Stimulated activated naive CD8-positive, alpha-beta T cell treated with anti-CD3 and anti-CD28 coated beads, Interleukin-15, amount 100 ng/mL, for 72 hours (primary cell): ENCODE data around the gene GRM1.

Experiments
- ATAC-seq: fragments of 150-1000 bp; cut with Tn5 transposase; 2 replicates; pipeline ENCODE4 v1.10.0; 2021; ENCODE audit warnings: mild to moderate bottlenecking, moderate library complexity
- DNase-seq, 2 donors: peaks; one replicate each; pipeline ENCODE4 v3.0.0; 2021 to 2022
- H3K27ac Mint-ChIP-seq, 2 donors: one replicate each; pipeline ENCODE4 v1.8.0; 2022; ENCODE audit warnings: mild to moderate bottlenecking in 2 of 2, mixed read lengths in 2 of 2, moderate library complexity in 2 of 2
- H3K27me3 Mint-ChIP-seq: one replicate; pipeline ENCODE4 v1.8.0; 2022; ENCODE audit warnings: mixed read lengths
- H3K4me1 Mint-ChIP-seq: one replicate; pipeline ENCODE4 v1.8.0; 2022; ENCODE audit warnings: mild to moderate bottlenecking, mixed read lengths
- H3K4me3 Mint-ChIP-seq, 2 donors: one replicate each; pipeline ENCODE4 v1.8.0; 2022; ENCODE audit warnings: mild to moderate bottlenecking in 2 of 2, mixed read lengths in 2 of 2, moderate library complexity in 1 of 2
- H3K9me3 Mint-ChIP-seq, 2 donors: one replicate each; pipeline ENCODE4 v1.8.0; 2022; ENCODE audit warnings: mixed read lengths in 2 of 2

GRM1 gene

DNA sequence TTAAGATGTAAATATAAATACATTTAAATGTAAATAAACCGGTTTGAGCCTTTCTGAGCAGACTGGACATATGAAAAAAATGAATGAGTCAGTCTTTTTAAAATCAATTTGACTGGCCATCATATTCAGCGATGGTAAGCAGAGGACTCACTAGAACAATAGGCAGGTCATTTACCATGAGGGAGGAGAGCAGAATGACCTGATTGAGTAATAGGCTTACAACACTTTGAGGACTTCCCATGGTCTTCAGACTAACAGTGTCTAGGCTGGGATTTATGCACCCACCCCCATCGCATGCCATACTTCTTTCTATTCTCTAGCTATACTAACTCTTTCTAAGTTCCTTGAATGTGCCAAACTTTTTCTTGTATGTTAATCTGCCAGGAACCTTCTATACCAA, 272.9 kb downstream of the GRM1 start:
- no peak overlapping the region for H3K4me3 Mint-ChIP-seq
- H3K27ac Mint-ChIP-seq: no peak overlapping the region
- H3K4me1 Mint-ChIP-seq: no peaks in the 10 kb centered on the region
- DNase-seq (no peak), ATAC-seq (no peak)
- H3K27me3 Mint-ChIP-seq: no peaks in the 10 kb centered on the region
- H3K9me3 Mint-ChIP-seq: no peaks in the 10 kb centered on the region

GRCh38 chr6:146302994-146303393, 274.1 kb downstream of the GRM1 start:
- no peak overlapping the region for H3K4me3 Mint-ChIP-seq

DNA sequence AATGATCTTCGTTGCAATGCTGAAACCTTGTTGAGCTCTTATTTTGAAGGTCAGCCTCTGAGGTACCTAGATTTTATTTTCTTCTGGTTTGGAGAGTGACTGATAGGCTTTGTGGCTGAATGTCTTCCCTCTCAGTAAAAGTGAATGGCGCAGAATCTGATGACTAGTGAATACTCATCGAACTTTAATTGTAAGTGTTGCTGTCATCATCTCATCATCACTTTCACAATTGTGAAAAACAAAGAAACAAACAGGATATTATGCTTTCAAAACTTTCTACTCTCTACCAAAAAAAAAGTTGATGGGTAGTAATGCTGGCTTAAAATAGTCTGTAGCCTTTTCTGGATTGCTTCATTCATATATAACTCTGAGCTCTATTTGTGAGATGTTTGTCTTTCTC, 275.3 kb downstream of the GRM1 start:
- Mint-ChIP-seq H3K27me3 (no peaks in the 10 kb centered on the region), H3K4me3 (no peak overlapping the region), H3K9me3 (no peaks in the 10 kb centered on the region), H3K27ac (no peak overlapping the region), H3K4me1 (no peaks in the 10 kb centered on the region)
- ATAC-seq: no peak
- no peak for DNase-seq

More at GRCh38 chr6:146302994-146303393, 274.1 kb downstream of the GRM1 start:
- Mint-ChIP-seq H3K9me3 (no peaks in the 10 kb centered on the region), H3K27me3 (no peaks in the 10 kb centered on the region), H3K4me1 (no peaks in the 10 kb centered on the region), H3K27ac (no peak overlapping the region)
- DNase-seq: no peak
- ATAC-seq: no peak

DNA sequence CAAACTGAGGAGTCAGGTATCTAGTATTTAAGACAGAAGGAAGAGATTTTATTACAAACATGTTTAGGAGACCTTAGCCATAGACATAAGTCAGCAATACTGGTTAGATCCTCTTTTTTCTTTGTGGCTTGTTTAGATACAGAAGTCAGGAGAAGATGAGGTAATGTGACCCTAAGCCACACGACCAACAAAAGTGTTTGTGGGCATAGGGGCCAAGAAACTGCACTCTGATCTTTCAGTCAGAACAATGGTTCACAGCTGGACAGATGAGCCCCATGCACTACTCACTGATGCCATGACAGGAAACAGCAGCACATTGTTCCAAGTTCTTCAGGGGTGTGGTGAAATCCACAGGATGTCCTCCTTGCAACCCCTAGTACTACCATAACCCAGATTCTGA, 276.2 kb downstream of the GRM1 start:
- DNase-seq: no peak
- Mint-ChIP-seq H3K27me3 (no peaks in the 10 kb centered on the region), H3K27ac (no peak overlapping the region)

GRCh38 chr6:146305951-146306350, 277.1 kb downstream of the GRM1 start:
- no peaks in the 10 kb centered on the region for H3K27me3 Mint-ChIP-seq
- DNase-seq: no peak
- H3K4me1 Mint-ChIP-seq: no peaks in the 10 kb centered on the region
- no peak for ATAC-seq
- no peak overlapping the region for H3K4me3 Mint-ChIP-seq
- H3K27ac Mint-ChIP-seq: no peak overlapping the region
- H3K9me3 Mint-ChIP-seq: no peaks in the 10 kb centered on the region

More for the DNA sequence above, 276.2 kb downstream of the GRM1 start:
- no peak overlapping the region for H3K4me3 Mint-ChIP-seq
- H3K9me3 Mint-ChIP-seq: no peaks in the 10 kb centered on the region
- H3K4me1 Mint-ChIP-seq: no peaks in the 10 kb centered on the region
- no peak for ATAC-seq

DNA sequence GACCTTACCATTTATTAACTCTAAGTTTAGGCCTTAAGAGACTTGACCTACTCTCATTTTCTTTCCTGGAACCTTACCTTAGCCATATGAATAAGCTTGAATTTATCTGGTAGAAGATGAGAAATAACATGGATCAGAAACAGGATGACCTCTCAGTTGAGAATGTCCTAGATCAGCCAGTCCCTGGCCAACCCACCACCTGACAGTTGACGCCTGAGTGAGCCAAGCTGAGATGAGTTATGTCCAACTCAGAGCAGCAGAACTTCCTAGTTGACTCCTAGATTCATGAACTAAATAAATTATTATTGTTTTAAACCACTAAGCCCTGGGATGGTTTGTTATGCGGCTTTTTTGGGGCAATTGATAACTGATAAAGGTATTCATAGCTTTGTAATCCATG, 281.8 kb downstream of the GRM1 start:
- no peak for ATAC-seq
- Mint-ChIP-seq H3K4me1 (no peaks in the 10 kb centered on the region), H3K27ac (no peak overlapping the region), H3K4me3 (no peak overlapping the region), H3K9me3 (no peaks in the 10 kb centered on the region), H3K27me3 (no peaks in the 10 kb centered on the region)
- no peak for DNase-seq

- no peak for DNase-seq
- no peak overlapping the region for H3K27ac Mint-ChIP-seq
- H3K27me3 Mint-ChIP-seq: no peaks in the 10 kb centered on the region
- ATAC-seq: no peak
- no peaks in the 10 kb centered on the region for H3K4me1 Mint-ChIP-seq
- H3K4me3 Mint-ChIP-seq: no peak overlapping the region
- no peaks in the 10 kb centered on the region for H3K9me3 Mint-ChIP-seq
Measured at GRCh38 chr6:146311079-146311478, 282.2 kb downstream of the GRM1 start.

DNA sequence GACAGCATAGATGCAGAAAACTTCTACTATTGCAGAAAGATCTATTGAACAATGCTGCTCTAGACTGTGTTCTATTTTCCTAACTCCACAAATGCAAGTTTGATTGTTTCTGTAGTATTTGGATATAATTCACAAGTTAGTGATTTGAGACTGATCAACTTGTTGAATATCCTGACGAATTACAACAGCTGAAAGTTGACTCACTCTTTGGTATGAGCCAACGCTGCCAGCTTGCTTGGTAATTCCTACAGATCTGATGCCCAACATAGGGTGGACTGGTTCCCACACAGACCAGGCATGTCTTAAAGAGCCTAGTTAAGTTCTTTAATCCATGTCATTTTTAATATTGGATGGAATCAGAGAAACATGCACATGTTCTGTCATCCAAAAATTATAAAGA, 283.7 kb downstream of the GRM1 start:
- Mint-ChIP-seq H3K27ac (no peak overlapping the region), H3K4me1 (no peaks in the 10 kb centered on the region), H3K9me3 (no peaks in the 10 kb centered on the region), H3K27me3 (no peaks in the 10 kb centered on the region), H3K4me3 (no peak overlapping the region)
- ATAC-seq (no peak), DNase-seq (no peak)

- ATAC-seq (no peak), DNase-seq (no peak)
- Mint-ChIP-seq H3K27ac (no peak overlapping the region), H3K4me3 (no peak overlapping the region), H3K27me3 (no peaks in the 10 kb centered on the region), H3K9me3 (peaks cover 0 to under 1% of the 10 kb centered on the region in 2 donors), H3K4me1 (no peaks in the 10 kb centered on the region)
Measured at GRCh38 chr6:146315381-146316174, 286.7 kb downstream of the GRM1 start.

DNA sequence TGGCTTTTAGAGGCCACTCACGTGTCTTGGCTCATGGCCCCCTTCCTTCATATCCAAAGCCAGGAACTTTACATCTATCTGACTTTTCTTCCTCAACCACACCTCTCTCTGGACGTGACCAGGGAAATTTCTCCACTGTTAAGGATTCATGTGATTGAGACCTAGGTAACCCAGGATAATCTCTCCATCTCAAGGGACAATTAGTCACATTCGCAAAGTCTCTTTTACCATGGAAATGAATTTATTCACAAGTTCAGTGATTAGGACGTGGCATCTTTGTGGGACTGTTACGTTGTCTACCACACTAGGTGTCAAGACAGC, 287.3 kb downstream of the GRM1 start:
- DNase-seq (no peak), ATAC-seq (no peak)
- Mint-ChIP-seq H3K4me3 (no peak overlapping the region), H3K9me3 (peaks cover 0 to 6% of the 10 kb centered on the region in 2 donors), H3K27me3 (no peaks in the 10 kb centered on the region), H3K4me1 (no peaks in the 10 kb centered on the region), H3K27ac (no peak overlapping the region)

DNA sequence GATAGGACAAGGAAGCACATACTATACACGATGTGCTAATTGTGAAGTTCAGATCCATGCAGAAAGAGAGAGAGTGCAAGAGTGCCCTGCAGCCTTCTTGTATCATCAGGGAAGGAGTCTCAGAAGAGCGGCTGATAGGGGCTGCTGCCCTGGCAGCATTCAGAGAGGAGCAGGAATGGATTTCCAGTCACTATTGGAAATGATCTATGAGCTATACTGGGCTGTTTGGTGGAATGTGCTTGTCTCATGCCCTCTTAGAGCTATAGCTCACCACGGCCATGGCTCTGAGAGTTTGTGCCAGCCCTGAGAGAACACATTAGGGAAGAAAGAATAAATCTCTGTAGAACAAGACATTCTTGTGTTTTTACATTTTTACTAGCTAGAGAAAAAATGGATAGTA, 302.2 kb downstream of the GRM1 start:
- no peak for ATAC-seq
- no peak for DNase-seq
- no peak overlapping the region for H3K27ac Mint-ChIP-seq
- H3K9me3 Mint-ChIP-seq: no peaks in the 10 kb centered on the region
- no peaks in the 10 kb centered on the region for H3K4me1 Mint-ChIP-seq
- no peak overlapping the region for H3K4me3 Mint-ChIP-seq
- H3K27me3 Mint-ChIP-seq: no peaks in the 10 kb centered on the region

- Mint-ChIP-seq H3K4me1 (no peaks in the 10 kb centered on the region), H3K27me3 (no peaks in the 10 kb centered on the region), H3K27ac (no peak overlapping the region), H3K9me3 (no peaks in the 10 kb centered on the region), H3K4me3 (no peak overlapping the region)
- ATAC-seq (no peak), DNase-seq (no peak)
Measured at GRCh38 chr6:146335336-146335735, 306.5 kb downstream of the GRM1 start.

DNA sequence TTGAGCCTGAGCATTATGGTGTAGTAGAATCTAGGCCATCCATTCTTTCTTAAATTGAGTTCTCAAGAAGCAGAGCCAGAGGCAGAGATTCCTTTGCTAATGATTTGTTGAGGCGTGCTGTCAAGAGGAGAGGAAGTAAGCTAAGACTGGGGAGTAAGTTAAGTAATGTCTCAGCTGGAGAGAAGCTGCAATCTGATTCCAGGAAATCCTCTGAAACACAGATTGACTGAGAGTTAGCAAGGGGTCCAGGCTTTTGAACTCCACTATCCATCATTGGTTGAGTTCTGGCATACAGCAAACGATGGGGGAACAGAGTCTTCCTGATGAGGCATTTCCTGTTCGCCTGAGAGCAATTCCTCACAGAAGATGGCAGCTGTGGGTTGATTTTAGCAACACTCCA, 307.3 kb downstream of the GRM1 start:
- no peak overlapping the region for H3K4me3 Mint-ChIP-seq
- no peaks in the 10 kb centered on the region for H3K9me3 Mint-ChIP-seq
- DNase-seq (no peak), ATAC-seq (no peak)
- H3K4me1 Mint-ChIP-seq: no peaks in the 10 kb centered on the region
- H3K27me3 Mint-ChIP-seq: no peaks in the 10 kb centered on the region
- H3K27ac Mint-ChIP-seq: no peak overlapping the region

GRCh38 chr6:146337376-146337775, 308.5 kb downstream of the GRM1 start:
- no peak for DNase-seq
- Mint-ChIP-seq H3K27ac (no peak overlapping the region), H3K4me1 (no peaks in the 10 kb centered on the region), H3K27me3 (no peaks in the 10 kb centered on the region), H3K4me3 (no peak overlapping the region), H3K9me3 (no peaks in the 10 kb centered on the region)
- no peak for ATAC-seq

DNA sequence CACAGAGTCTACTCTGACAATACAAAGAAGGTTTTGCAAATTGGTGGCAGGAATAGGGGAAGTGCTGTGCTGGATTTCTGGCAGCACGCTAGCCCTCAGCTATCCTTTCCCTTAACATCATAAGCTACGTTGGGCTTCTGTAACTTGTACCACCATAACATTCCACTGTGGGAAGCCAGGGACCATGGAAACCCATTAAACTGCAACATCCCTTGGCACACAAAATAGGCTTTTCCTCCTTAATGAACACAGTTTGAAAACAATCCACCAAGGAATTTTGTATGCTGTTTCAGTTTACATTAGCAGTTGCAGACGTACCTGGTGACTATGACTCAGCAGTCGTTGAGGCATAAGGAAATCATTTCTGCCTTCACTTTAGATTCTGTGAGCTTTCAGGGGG, 310.9 kb downstream of the GRM1 start:
- Mint-ChIP-seq H3K4me3 (no peak overlapping the region), H3K27ac (no peak overlapping the region), H3K9me3 (no peaks in the 10 kb centered on the region), H3K27me3 (no peaks in the 10 kb centered on the region), H3K4me1 (no peaks in the 10 kb centered on the region)
- DNase-seq (no peak), ATAC-seq (no peak)

GRCh38 chr6:146341493-146342230, 312.8 kb downstream of the GRM1 start:
- Mint-ChIP-seq H3K9me3 (no peaks in the 10 kb centered on the region), H3K4me1 (no peaks in the 10 kb centered on the region), H3K4me3 (no peak overlapping the region), H3K27ac (no peak overlapping the region), H3K27me3 (no peaks in the 10 kb centered on the region)
- ATAC-seq (no peak), DNase-seq (no peak)

DNA sequence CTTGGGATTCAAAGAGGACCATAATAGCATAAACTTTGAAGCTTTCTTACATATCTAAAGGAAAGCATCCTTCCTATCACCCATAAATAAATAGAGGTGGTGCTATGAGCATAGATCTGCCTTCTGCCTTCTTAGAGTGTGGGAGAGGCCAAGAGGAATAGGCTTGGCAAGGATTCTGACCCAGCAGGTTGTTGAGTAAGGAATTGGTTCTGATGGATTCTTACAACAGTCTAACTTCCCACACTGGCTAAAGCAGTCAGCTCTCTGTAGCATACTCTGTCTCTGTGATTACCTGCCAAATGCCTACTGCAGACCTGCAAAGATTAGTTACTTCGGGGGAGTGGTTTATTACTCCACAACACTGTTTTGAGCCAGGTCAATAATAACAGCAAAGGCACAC, 316.7 kb downstream of the GRM1 start:
- no peak for ATAC-seq

More for the DNA sequence above, 316.7 kb downstream of the GRM1 start:
- Mint-ChIP-seq H3K4me1 (no peaks in the 10 kb centered on the region), H3K27me3 (no peaks in the 10 kb centered on the region), H3K9me3 (peaks cover 0 to 4% of the 10 kb centered on the region in 2 donors), H3K27ac (no peak overlapping the region), H3K4me3 (no peak overlapping the region)
- DNase-seq: no peak
